Ishikawa (cell line): ENCODE measurements around the gene PYCARD.
A peak's percentile ranks its signal among the peaks of the same experiment; 100 is the strongest.

Experiments used
- CEBPB ChIP-seq: IDR thresholded peaks from 2 replicates; pipeline ENCODE4 v1.6.1; 2012
- CREB1 ChIP-seq: IDR thresholded peaks from 2 replicates; pipeline ENCODE4 v1.6.1; 2012; ENCODE audit warnings: low read depth
- EGR1 ChIP-seq: IDR thresholded peaks from 2 replicates; pipeline ENCODE4 v1.6.1; 2012
- EP300 ChIP-seq: IDR thresholded peaks from 2 replicates; pipeline ENCODE4 v1.6.1; 2012; ENCODE audit warnings: borderline replicate concordance
- FOXM1 ChIP-seq: IDR thresholded peaks from 2 replicates; pipeline ENCODE4 v1.6.1; 2012; ENCODE audit warnings: low read depth, borderline replicate concordance
- MAX ChIP-seq: IDR thresholded peaks from 2 replicates; pipeline ENCODE4 v1.6.1; 2012
- NFIC ChIP-seq: IDR thresholded peaks from 2 replicates; pipeline ENCODE4 v1.6.1; 2012
- RAD21 ChIP-seq: IDR thresholded peaks from 2 replicates; pipeline ENCODE4 v1.6.1; 2012; ENCODE audit warnings: low read depth
- REST ChIP-seq: IDR thresholded peaks from 2 replicates; pipeline ENCODE4 v1.6.1; 2012; ENCODE audit warnings: low read depth, mild to moderate bottlenecking
- TAF1 ChIP-seq: IDR thresholded peaks from 2 replicates; pipeline ENCODE4 v1.6.1; 2012; ENCODE audit warnings: low read depth, mild to moderate bottlenecking
- TCF12 ChIP-seq: IDR thresholded peaks from 2 replicates; pipeline ENCODE4 v1.6.1; 2012; ENCODE audit warnings: low read depth
- TEAD4 ChIP-seq: IDR thresholded peaks from 2 replicates; pipeline ENCODE4 v1.6.1; 2012
- USF1 ChIP-seq: IDR thresholded peaks from 2 replicates; pipeline ENCODE4 v1.6.1; 2012
- YY1 ChIP-seq: IDR thresholded peaks from 2 replicates; pipeline ENCODE4 v1.6.1; 2012; ENCODE audit warnings: low read depth
- ZBTB7A ChIP-seq: IDR thresholded peaks from 2 replicates; pipeline ENCODE4 v1.6.1; 2012; ENCODE audit warnings: low read depth

PYCARD gene

GRCh38 chr16:31221357-31222160 lies 19.0 kb upstream of the PYCARD start:
- TF ChIP-seq EP300 (no peak), YY1 (0 out of 2 replicates have a peak, but pooled peaks have one; percentile 39)

GRCh38 chr16:31219154-31219741 lies 16.7 kb upstream of the PYCARD start:
- TF ChIP-seq TCF12 (no peak), REST (no peak), EP300 (no peak), FOXM1 (no peak), YY1 (no peak), TAF1 (no peak), EGR1 (no peak), USF1 (no peak), CEBPB (no peak), RAD21 (no peak), ZBTB7A (no peak), TEAD4 (no peak), MAX (no peak), CREB1 (no peak), NFIC (no peak)

- TF ChIP-seq EP300 = no peak
Observed at GRCh38 chr16:31217136-31217530, 14.6 kb upstream of the PYCARD start.

- peak; percentile 31; the same call in 1 of the 2 replicates for TF ChIP-seq MAX
- TF ChIP-seq RAD21 = no peak
- TF ChIP-seq FOXM1 = no peak
- TF ChIP-seq CREB1 = no peak
Observed at GRCh38 chr16:31216422-31217135, 14.0 kb upstream of the PYCARD start, which contains the start of gene PYDC1. Gene PYDC1 (minus strand): TSS chr16:31217135. CDS start chr16:31217028, 107 bp downstream.

- TF ChIP-seq NFIC (0 out of 2 replicates have a peak, but pooled peaks have one; percentile 16), CREB1 (no peak), EP300 (no peak; the same call in 1 of the 2 replicates), REST (no peak), YY1 (no peak), TCF12 (no peak), TEAD4 (peak; percentile 76), FOXM1 (no peak), ZBTB7A (peak; percentile 36; the same call in 1 of the 2 replicates), TAF1 (peak; percentile 32; the same call in 1 of the 2 replicates), RAD21 (no peak), EGR1 (peak; percentile 81), MAX (peak; percentile 88), CEBPB (no peak), USF1 (peak; percentile 72)
Observed at GRCh38 chr16:31215287-31216162, 13.0 kb upstream of the PYCARD start.
